Measurements from ENCODE around the gene TMEM132C. TPM values are rescaled to one million over a fixed set of nuclear protein-coding genes. Genes with fewer than 3 reads are reported as not detected.

Gene TMEM132C
- total RNA-seq, 1 donor from 2014 or later = not detected

DNA sequence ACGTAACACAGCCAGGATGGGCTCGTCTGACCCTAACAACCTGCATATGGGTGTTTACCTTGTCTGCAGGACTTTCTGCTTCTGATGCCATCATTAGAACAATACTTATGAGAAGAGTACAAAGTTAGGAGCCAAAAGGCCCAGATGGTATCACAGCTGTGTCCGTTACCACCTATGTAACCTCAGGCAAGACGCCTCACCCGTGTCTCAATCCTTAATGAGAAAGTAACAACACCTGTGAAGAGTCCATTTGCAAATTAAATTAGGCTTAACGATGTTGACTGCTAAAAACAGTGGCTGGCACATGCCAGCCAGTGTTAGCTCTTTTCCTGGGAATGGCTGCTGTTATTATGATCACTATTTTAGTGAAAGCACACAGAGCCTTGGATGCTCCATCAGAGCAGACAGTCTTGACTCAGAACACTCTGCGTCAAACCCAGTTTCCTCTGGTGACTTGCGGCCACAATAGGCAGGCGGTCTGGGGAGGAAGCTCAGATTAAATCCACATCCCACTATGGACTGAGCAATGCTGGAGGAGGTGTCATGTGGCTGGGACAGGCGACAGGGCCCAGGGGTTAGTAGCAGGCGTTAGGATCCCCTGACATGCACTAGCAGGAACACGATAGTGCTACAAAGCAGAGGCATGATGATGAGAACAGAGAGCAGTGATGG is 431.5 kb downstream of the TMEM132C start:
- DNase-seq (ENCODE audit: low read depth) = no peak
- no peak overlapping the region for H3K4me3 ChIP-seq (ENCODE audit: low read depth, low read length)
- TF ChIP-seq, protein P1, sequence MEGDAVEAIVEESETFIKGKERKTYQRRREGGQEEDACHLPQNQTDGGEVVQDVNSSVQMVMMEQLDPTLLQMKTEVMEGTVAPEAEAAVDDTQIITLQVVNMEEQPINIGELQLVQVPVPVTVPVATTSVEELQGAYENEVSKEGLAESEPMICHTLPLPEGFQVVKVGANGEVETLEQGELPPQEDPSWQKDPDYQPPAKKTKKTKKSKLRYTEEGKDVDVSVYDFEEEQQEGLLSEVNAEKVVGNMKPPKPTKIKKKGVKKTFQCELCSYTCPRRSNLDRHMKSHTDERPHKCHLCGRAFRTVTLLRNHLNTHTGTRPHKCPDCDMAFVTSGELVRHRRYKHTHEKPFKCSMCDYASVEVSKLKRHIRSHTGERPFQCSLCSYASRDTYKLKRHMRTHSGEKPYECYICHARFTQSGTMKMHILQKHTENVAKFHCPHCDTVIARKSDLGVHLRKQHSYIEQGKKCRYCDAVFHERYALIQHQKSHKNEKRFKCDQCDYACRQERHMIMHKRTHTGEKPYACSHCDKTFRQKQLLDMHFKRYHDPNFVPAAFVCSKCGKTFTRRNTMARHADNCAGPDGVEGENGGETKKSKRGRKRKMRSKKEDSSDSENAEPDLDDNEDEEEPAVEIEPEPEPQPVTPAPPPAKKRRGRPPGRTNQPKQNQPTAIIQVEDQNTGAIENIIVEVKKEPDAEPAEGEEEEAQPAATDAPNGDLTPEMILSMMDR (conservative IDR thresholded peaks at IDR 0.05; ENCODE audit: low read depth, low read length) = no peak

DNA sequence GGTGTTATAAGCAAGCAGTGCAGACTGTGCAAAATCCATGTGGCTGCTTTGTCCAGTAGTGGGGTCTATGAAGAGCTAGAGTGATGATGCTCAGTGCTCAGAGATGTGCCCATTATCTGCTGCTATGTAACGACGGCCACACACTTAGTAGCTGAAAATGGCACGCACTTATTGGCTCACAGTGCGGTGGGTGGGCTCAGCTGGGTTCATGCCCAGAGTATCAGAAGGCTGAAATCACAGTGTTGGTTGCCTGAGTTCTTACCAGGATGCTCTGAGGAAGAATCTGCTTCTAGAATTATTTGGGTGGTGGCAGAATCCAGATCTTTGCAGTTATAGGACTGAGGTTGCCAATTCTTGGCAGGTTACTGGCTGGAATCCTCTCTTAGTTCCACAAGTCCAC is 432.1 kb downstream of the TMEM132C start:
- no peak for DNase-seq (ENCODE audit: low read depth)
- H3K4me3 ChIP-seq (ENCODE audit: low read depth, low read length) = no peak overlapping the region
- TF ChIP-seq, protein P1 (conservative IDR thresholded peaks at IDR 0.05; ENCODE audit: low read depth, low read length) = no peak

DNA sequence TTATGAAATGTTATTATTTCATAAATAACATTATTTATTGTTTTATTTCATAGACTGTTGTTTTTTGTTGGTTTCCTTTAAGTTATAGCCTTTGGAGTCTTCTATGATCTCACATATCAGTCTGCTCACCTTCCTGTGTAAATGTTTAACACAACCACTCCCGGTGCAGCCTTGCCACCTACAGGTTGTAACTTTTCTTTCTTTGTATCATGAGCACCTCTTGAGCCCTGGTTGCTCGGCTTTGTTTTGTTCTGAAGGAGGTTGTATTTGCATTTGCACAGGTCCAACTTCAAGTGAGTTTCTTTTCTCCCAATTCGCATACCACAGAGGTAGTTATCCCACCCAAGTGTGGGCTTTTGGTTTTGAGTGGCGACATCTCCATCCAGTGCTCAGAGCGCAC is 435.4 kb downstream of the TMEM132C start:
- TF ChIP-seq, protein P1 (conservative IDR thresholded peaks at IDR 0.05; ENCODE audit: low read depth, low read length) = no peak
- DNase-seq (ENCODE audit: low read depth) = no peak
- H3K4me3 ChIP-seq (ENCODE audit: low read depth, low read length) = no peak overlapping the region

DNA sequence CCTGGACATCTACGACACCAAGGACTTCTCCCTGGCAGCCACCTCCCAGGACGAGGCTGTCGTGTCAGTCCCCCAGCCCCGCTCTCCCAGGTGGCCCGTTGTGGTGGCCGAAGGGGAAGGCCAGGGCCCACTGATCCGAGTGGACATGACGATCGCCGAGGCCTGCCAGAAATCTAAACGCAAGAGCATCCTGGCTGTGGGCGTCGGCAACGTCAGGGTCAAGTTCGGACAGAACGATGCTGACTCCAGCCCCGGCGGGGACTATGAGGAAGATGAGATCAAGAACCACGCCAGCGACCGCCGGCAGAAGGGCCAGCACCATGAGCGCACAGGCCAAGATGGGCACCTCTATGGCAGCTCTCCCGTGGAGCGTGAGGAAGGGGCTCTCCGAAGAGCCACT is 438.2 kb downstream of the TMEM132C start:
- no peak for DNase-seq (ENCODE audit: low read depth)
- TF ChIP-seq, protein P1 (conservative IDR thresholded peaks at IDR 0.05; ENCODE audit: low read depth, low read length) = no peak

DNA sequence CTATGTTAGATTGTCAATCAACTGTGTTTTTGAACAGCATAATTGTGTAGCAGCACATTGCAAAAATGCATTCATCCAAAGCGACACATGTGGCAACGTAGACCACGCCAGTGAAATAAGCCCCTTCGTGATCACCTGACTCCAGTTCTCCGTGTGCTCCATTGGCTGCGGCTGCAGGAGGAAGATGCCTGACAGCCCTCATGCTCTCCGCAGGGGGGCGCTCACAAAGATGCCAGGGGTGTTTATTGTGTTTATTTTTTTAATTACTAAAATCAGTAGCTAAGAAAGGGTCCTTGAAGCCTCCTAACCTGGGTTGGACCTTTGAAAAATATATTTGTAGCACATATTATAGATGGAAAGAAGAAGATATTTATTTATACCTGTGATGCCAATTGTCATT is 440.5 kb downstream of the TMEM132C start:
- TF ChIP-seq, protein P1 (conservative IDR thresholded peaks at IDR 0.05; ENCODE audit: low read depth, low read length) = no peak

More for the DNA sequence above, 438.2 kb downstream of the TMEM132C start:
- H3K4me3 ChIP-seq (ENCODE audit: low read depth, low read length) = no peak overlapping the region

DNA sequence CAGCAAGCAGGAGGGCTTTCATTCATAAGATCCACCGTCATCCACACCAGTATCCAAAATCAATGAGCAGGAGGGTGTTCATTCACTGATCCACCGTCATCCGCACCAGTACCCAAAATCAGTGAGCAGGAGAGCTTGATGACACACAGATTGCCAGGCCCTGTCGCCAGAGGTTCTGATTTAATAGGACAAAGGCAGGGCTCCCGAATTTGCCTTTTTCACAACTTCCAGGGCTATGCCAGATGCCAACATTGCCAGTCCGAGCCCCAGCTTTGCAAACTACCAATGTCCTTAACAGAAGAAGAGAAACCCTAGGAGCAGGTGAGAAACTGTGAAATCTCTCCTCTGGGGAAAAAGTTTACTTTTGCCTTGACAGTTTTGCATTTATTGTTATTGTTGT is 441.8 kb downstream of the TMEM132C start:
- H3K4me3 ChIP-seq (ENCODE audit: low read depth, low read length) = no peak overlapping the region
- no peak for DNase-seq (ENCODE audit: low read depth)
- TF ChIP-seq, protein P1 (conservative IDR thresholded peaks at IDR 0.05; ENCODE audit: low read depth, low read length) = no peak

More for the DNA sequence above, 440.5 kb downstream of the TMEM132C start:
- no peak for DNase-seq (ENCODE audit: low read depth)
- H3K4me3 ChIP-seq (ENCODE audit: low read depth, low read length) = no peak overlapping the region

DNA sequence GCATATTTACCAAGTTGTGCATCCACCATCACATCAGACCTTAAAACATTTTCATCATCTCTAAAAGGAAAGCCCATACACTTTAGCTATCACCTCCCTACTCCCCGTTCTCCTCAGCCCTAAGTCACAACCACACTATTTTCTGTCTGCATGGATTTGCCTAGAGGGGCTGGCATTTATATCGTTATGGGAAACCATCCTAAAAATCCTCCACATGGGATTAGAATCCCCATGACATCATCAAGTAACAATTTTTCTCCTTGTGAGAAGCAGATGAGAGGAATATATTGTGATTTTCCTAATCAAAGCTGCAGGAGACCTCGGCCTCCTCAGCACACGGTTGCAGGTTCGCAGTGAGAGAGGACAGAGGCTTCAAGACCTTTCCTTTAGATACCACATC is 442.7 kb downstream of the TMEM132C start:
- no peak overlapping the region for H3K4me3 ChIP-seq (ENCODE audit: low read depth, low read length)
- no peak for DNase-seq (ENCODE audit: low read depth)
- TF ChIP-seq, protein P1 (conservative IDR thresholded peaks at IDR 0.05; ENCODE audit: low read depth, low read length) = no peak

All from epithelial cell of proximal tubule (primary cell).